DND-41 (cell line): ENCODE data around the gene TSPAN14.

ENCODE experiments used
- ATAC-seq: fragments of 200-7000 bp; cut with Tn5 transposase; 3 replicates; pipeline ENCODE4 v1.9.1; 2021; ENCODE audit warnings: low read depth; ENCODE audit not compliant: insufficient read depth
- DNase-seq: peaks from one replicate; pipeline ENCODE4 v3.0.0-alpha.2; 2020
- H2AFZ ChIP-seq: 2 replicates; pipeline ENCODE4 v1.6.0; 2012; ENCODE audit warnings: low read depth, low read length
- H3K27ac ChIP-seq: 2 replicates; pipeline ENCODE4 v1.5.1; 2012; ENCODE audit warnings: low read length, inconsistent platforms
- H3K27me3 ChIP-seq: fragments of 200-600 bp; sonication (generic); 2 replicates; pipeline ENCODE4 v1.6.0; 2012; ENCODE audit warnings: low read length, mild to moderate bottlenecking, inconsistent platforms; ENCODE audit not compliant: insufficient read depth, poor library complexity
- H3K36me3 ChIP-seq: 2 replicates; pipeline ENCODE4 v1.5.1; 2012; ENCODE audit warnings: low read length, inconsistent platforms; ENCODE audit not compliant: insufficient read depth
- H3K4me1 ChIP-seq: 2 replicates; pipeline ENCODE4 v1.5.1; 2012; ENCODE audit warnings: mild to moderate bottlenecking, low read length; ENCODE audit not compliant: insufficient read depth
- H3K4me2 ChIP-seq: 2 replicates; pipeline ENCODE4 v1.6.0; 2012; ENCODE audit warnings: mild to moderate bottlenecking, moderate library complexity, low read length, inconsistent platforms; ENCODE audit not compliant: insufficient read depth
- H3K4me3 ChIP-seq, 2 experiments: fragments of 200-600 bp in 1 of 2; shearing (Covaris generic) in 1 of 2; 2 replicates each; pipeline ENCODE4 v1.5.1; 2012 to 2016; ENCODE audit warnings: inconsistent platforms in 2 of 2, low read length in 2 of 2, mild to moderate bottlenecking in 2 of 2, low read depth in 1 of 2, moderate library complexity in 1 of 2
- H3K79me2 ChIP-seq: 2 replicates; pipeline ENCODE4 v1.6.0; 2012; ENCODE audit warnings: low read length, inconsistent platforms; ENCODE audit not compliant: insufficient read depth
- H3K9ac ChIP-seq: 2 replicates; pipeline ENCODE4 v1.6.0; 2012; ENCODE audit warnings: low read depth, mild to moderate bottlenecking, inconsistent platforms, low read length, moderate library complexity
- H3K9me3 ChIP-seq: 2 replicates; pipeline ENCODE4 v1.5.1; 2012; ENCODE audit warnings: low read length, moderate library complexity, mild to moderate bottlenecking, inconsistent platforms; ENCODE audit not compliant: insufficient read depth, severe bottlenecking
- H4K20me1 ChIP-seq: 2 replicates; pipeline ENCODE4 v1.6.0; 2012; ENCODE audit warnings: low read length; ENCODE audit not compliant: insufficient read depth
- CTCF ChIP-seq: IDR thresholded peaks from 2 replicates; pipeline ENCODE4 v1.5.1; 2012; ENCODE audit warnings: borderline replicate concordance, low read length, moderate library complexity, mild to moderate bottlenecking; ENCODE audit not compliant: poor library complexity, severe bottlenecking; ENCODE audit errors: extremely low read depth
- EZH2 ChIP-seq: IDR thresholded peaks from 3 replicates; pipeline ENCODE4 v1.6.1; 2012; ENCODE audit warnings: borderline replicate concordance, low read depth, mild to moderate bottlenecking, moderate library complexity, low read length, inconsistent platforms; ENCODE audit not compliant: severe bottlenecking

Gene TSPAN14

GRCh38 chr10:80466724-80467326 lies 12.7 kb downstream of the TSPAN14 start:
- H3K4me3 ChIP-seq: no peak overlapping the region
- ATAC-seq (no peak), DNase-seq (no peak)
- no peaks in the 10 kb centered on the region for H3K27me3 ChIP-seq
- H3K4me1 ChIP-seq: peaks cover 14% of the 10 kb centered on the region
- TF ChIP-seq CTCF (no peak), EZH2 (no peak)
- peaks cover 4% of the 10 kb centered on the region; the same call in 1 of the 2 replicates for H3K36me3 ChIP-seq
- H3K79me2 ChIP-seq: peaks cover 68% of the 10 kb centered on the region
- H3K9ac ChIP-seq: no peak overlapping the region
- no peak overlapping the region for H3K4me2 ChIP-seq
- no peak overlapping the region for H3K27ac ChIP-seq
- no peak overlapping the region for H2AFZ ChIP-seq
- H3K9me3 ChIP-seq: no peaks in the 10 kb centered on the region
- H4K20me1 ChIP-seq: peaks cover 40% of the 10 kb centered on the region

- no peak overlapping the region for H2AFZ ChIP-seq
- H3K9ac ChIP-seq: no peak overlapping the region
- no peak overlapping the region for H3K4me2 ChIP-seq
- TF ChIP-seq EZH2: no peak
- no peak for TF ChIP-seq CTCF
- H3K9me3 ChIP-seq: no peaks in the 10 kb centered on the region
- H3K27ac ChIP-seq: no peak overlapping the region
- peaks cover 14% of the 10 kb centered on the region for H3K4me1 ChIP-seq
- DNase-seq: peak; percentile 42
- H3K27me3 ChIP-seq: no peaks in the 10 kb centered on the region
- peaks cover 4% of the 10 kb centered on the region; the same call in 1 of the 2 replicates for H3K36me3 ChIP-seq
- no peak overlapping the region for H3K4me3 ChIP-seq
- peaks cover 56% of the 10 kb centered on the region for H3K79me2 ChIP-seq
- peak; percentile 78 for ATAC-seq
- H4K20me1 ChIP-seq: peaks cover 29% of the 10 kb centered on the region
Observed at GRCh38 chr10:80468002-80468401, 13.9 kb downstream of the TSPAN14 start.

- Histone ChIP-seq H3K4me1 (peaks cover 14% of the 10 kb centered on the region), H3K4me2 (no peak overlapping the region), H2AFZ (no peak overlapping the region), H3K27ac (no peak overlapping the region), H3K4me3 (no peak overlapping the region), H3K9ac (no peak overlapping the region), H4K20me1 (peaks cover 25% of the 10 kb centered on the region), H3K9me3 (no peaks in the 10 kb centered on the region), H3K27me3 (no peaks in the 10 kb centered on the region), H3K36me3 (peaks cover 4% of the 10 kb centered on the region; the same call in 1 of the 2 replicates), H3K79me2 (peaks cover 53% of the 10 kb centered on the region)
- TF ChIP-seq EZH2 (no peak), CTCF (no peak)
- ATAC-seq (no peak), DNase-seq (no peak)
Observed at GRCh38 chr10:80468806-80469421, 14.8 kb downstream of the TSPAN14 start.
